GM12878 (cell line): Measurements from ENCODE around the gene SLCO3A1. TPM values are rescaled to one million over a fixed set of nuclear protein-coding genes. Genes with fewer than 3 reads are reported as not detected.
A peak's percentile ranks its signal among the peaks of the same experiment; 100 is the strongest.

Experiments used
- EZH2 ChIP-seq: IDR thresholded peaks from 2 replicates; pipeline ENCODE4 v1.6.1; 2012; ENCODE audit warnings: low read depth, mild to moderate bottlenecking, control low read depth, inconsistent platforms, low read length, borderline replicate concordance; ENCODE audit not compliant: control insufficient read depth
- FOS ChIP-seq: IDR thresholded peaks from 3 replicates; pipeline ENCODE4 v1.6.1; 2011; ENCODE audit warnings: borderline replicate concordance; ENCODE audit not compliant: insufficient read length; ENCODE audit errors: extremely low read depth
- FOXM1 ChIP-seq: IDR thresholded peaks from 2 replicates; pipeline ENCODE4 v1.6.1; 2012; ENCODE audit warnings: low read depth, mild to moderate bottlenecking, inconsistent platforms, low read length, moderate library complexity
- IKZF1 ChIP-seq: fragments of 450-650 bp; conservative IDR thresholded peaks from 2 replicates; pipeline ENCODE4 v1.6.1; 2017; ENCODE audit warnings: antibody characterized with exemption, mild to moderate bottlenecking
- IKZF2 ChIP-seq, 2 experiments: fragments of 450-650 bp; IDR thresholded peaks; 2 replicates each; pipeline ENCODE4 v1.6.1; 2017; ENCODE audit warnings: mild to moderate bottlenecking in 2 of 2, moderate library complexity in 2 of 2
- IRF4 ChIP-seq: IDR thresholded peaks from 2 replicates; pipeline ENCODE4 v1.6.1; 2011; ENCODE audit warnings: low read depth, low read length
- KAT2A ChIP-seq: conservative IDR thresholded peaks from 2 replicates; pipeline ENCODE4 v1.6.1; 2011; ENCODE audit warnings: low read depth, low read length; ENCODE audit not compliant: control insufficient read depth
- LARP7 ChIP-seq: fragments of 450-650 bp; IDR thresholded peaks from 2 replicates; pipeline ENCODE4 v1.6.1; 2017; ENCODE audit warnings: mild to moderate bottlenecking
- MEF2B ChIP-seq: fragments of 450-650 bp; IDR thresholded peaks from 2 replicates; pipeline ENCODE4 v1.6.1; 2018; ENCODE audit warnings: mild to moderate bottlenecking, moderate library complexity; ENCODE audit not compliant: partially characterized antibody, poor library complexity, severe bottlenecking
- NBN ChIP-seq: fragments of 450-650 bp; IDR thresholded peaks from 2 replicates; pipeline ENCODE4 v1.6.1; 2016
- NFYB ChIP-seq: IDR thresholded peaks from 2 replicates; pipeline ENCODE4 v1.6.1; 2011; ENCODE audit warnings: low read depth, mild to moderate bottlenecking, low read length, improper control_type of control experiment, moderate library complexity; ENCODE audit not compliant: insufficient read depth
- NRF1 ChIP-seq: conservative IDR thresholded peaks from 2 replicates; pipeline ENCODE4 v1.6.1; 2011; ENCODE audit warnings: mild to moderate bottlenecking, low read depth, low read length, improper control_type of control experiment
- RAD51 ChIP-seq: fragments of 450-650 bp; IDR thresholded peaks from 2 replicates; pipeline ENCODE4 v1.6.1; 2016; ENCODE audit warnings: moderate library complexity, mild to moderate bottlenecking, inconsistent platforms
- SMARCA5 ChIP-seq: fragments of 450-650 bp; IDR thresholded peaks from 2 replicates; pipeline ENCODE4 v1.6.1; 2017; ENCODE audit warnings: mild to moderate bottlenecking
- SPI1 ChIP-seq: IDR thresholded peaks from 2 replicates; pipeline ENCODE4 v1.6.1; 2011; ENCODE audit warnings: low read depth, mild to moderate bottlenecking, low read length, moderate library complexity, borderline replicate concordance; ENCODE audit not compliant: insufficient read depth
- polyA plus RNA-seq, 11 experiments: library from polyadenylated mRNA; depleted of rRNA in 4 of 11; unstranded in 6 of 11; stranded (reverse) in 5 of 11; fragments of >200 nt; fragmentation: Nextera tagmentation in 4 of 11; fragmentation: Illumina TruSeq in 1 of 11; extraction: Ambion mirVana in 4 of 11; extraction: Trizol in 1 of 11; gene quantifications; 1 replicate in 1 of 11; 2 replicates in 10 of 11; pipeline versions ENCODE4 v1.2.1 to v1.2.3, GENCODE V29; 2011 to 2016; ENCODE audit warnings: inconsistent platforms in 2 of 11, missing spikeins in 2 of 11, low read depth in 1 of 11
- total RNA-seq, 4 experiments: library from RNA; depleted of rRNA in 3 of 4; stranded (reverse); fragments of >200 nt in 3 of 4; fragmentation: Illumina TruSeq in 1 of 4; extraction: Trizol in 1 of 4; gene quantifications; 2 replicates each; pipeline versions ENCODE4 v1.2.1 to v1.2.3, GENCODE V29; 2013 to 2021
- TF ChIP-seq, protein P1 (sequence below): IDR thresholded peaks from 2 replicates; pipeline ENCODE4 v1.6.1; 2012; ENCODE audit warnings: low read depth, low read length, improper control_type of control experiment
- TF ChIP-seq, protein P2 (sequence below): fragments of 450-650 bp; IDR thresholded peaks from 2 replicates; pipeline ENCODE4 v1.6.1; 2017; ENCODE audit warnings: mild to moderate bottlenecking, low read depth, inconsistent platforms; ENCODE audit not compliant: poor library complexity, severe bottlenecking
- TF ChIP-seq, protein P3 (sequence below): fragments of 450-650 bp; IDR thresholded peaks from 2 replicates; pipeline ENCODE4 v1.6.1; 2017; ENCODE audit warnings: low read depth, mild to moderate bottlenecking, moderate library complexity
- TF ChIP-seq, protein P4 (sequence below): fragments of 450-650 bp; IDR thresholded peaks from 2 replicates; pipeline ENCODE4 v1.6.1; 2018; ENCODE audit warnings: mild to moderate bottlenecking, low read depth, moderate library complexity; ENCODE audit not compliant: partially characterized antibody
- TF ChIP-seq, protein P5 (sequence below): fragments of 150-350 bp; IDR thresholded peaks from 2 replicates; pipeline ENCODE4 v1.6.1; 2016; ENCODE audit warnings: low read depth, low read length

SLCO3A1 gene
- total and polyA plus RNA-seq, 10 of the 15 experiments (the other 5 are each of a cell fraction or from before 2014, with no cell fraction given): 0.05 to 5.9 (median 0.31) TPM

DNA sequence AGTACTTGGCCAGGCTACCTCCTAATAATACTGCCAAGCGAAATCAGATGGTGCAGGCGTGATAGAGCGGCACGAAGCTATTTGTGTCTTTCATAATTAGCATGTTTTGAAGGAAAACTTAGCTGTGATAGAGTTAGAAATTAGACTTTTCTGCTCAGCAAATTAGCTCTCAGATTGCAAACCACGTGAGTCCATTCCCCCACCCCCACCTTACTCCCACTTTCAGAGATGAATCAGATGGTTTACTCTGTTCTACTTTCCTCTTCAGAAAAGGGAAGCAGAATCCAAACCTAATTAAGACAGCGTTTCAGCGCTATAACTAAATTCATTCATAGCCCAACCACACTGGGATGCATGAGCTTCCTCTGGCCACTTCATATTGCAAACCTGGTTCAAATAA lies 214.6 kb downstream of the SLCO3A1 start (continued):
- TF ChIP-seq EZH2 (no peak), IKZF2 (IDR thresholded peaks at IDR 0.05) (peak; percentile 59 to 65; a peak in 3 of 4 replicates), KAT2A (no peak), FOXM1 (no peak), RAD51 (peak; percentile 81), NRF1 (no peak), NBN (peak; percentile 38; the same call in 1 of the 2 replicates), MEF2B (no peak), LARP7 (no peak), SPI1 (peak; percentile 41; the same call in 1 of the 2 replicates), NFYB (0 out of 2 replicates have a peak, but pooled peaks have one; percentile 39), FOS (no peak), IKZF1 (peak; percentile 62), SMARCA5 (no peak), IRF4 (peak; percentile 65)
- TF ChIP-seq, protein P1, sequence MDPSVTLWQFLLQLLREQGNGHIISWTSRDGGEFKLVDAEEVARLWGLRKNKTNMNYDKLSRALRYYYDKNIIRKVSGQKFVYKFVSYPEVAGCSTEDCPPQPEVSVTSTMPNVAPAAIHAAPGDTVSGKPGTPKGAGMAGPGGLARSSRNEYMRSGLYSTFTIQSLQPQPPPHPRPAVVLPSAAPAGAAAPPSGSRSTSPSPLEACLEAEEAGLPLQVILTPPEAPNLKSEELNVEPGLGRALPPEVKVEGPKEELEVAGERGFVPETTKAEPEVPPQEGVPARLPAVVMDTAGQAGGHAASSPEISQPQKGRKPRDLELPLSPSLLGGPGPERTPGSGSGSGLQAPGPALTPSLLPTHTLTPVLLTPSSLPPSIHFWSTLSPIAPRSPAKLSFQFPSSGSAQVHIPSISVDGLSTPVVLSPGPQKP: no peak
- TF ChIP-seq, protein P2, sequence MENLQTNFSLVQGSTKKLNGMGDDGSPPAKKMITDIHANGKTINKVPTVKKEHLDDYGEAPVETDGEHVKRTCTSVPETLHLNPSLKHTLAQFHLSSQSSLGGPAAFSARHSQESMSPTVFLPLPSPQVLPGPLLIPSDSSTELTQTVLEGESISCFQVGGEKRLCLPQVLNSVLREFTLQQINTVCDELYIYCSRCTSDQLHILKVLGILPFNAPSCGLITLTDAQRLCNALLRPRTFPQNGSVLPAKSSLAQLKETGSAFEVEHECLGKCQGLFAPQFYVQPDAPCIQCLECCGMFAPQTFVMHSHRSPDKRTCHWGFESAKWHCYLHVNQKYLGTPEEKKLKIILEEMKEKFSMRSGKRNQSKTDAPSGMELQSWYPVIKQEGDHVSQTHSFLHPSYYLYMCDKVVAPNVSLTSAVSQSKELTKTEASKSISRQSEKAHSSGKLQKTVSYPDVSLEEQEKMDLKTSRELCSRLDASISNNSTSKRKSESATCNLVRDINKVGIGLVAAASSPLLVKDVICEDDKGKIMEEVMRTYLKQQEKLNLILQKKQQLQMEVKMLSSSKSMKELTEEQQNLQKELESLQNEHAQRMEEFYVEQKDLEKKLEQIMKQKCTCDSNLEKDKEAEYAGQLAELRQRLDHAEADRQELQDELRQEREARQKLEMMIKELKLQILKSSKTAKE: no peak
- TF ChIP-seq, protein P3, sequence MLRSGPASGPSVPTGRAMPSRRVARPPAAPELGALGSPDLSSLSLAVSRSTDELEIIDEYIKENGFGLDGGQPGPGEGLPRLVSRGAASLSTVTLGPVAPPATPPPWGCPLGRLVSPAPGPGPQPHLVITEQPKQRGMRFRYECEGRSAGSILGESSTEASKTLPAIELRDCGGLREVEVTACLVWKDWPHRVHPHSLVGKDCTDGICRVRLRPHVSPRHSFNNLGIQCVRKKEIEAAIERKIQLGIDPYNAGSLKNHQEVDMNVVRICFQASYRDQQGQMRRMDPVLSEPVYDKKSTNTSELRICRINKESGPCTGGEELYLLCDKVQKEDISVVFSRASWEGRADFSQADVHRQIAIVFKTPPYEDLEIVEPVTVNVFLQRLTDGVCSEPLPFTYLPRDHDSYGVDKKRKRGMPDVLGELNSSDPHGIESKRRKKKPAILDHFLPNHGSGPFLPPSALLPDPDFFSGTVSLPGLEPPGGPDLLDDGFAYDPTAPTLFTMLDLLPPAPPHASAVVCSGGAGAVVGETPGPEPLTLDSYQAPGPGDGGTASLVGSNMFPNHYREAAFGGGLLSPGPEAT: 0 out of 2 replicates have a peak, but pooled peaks have one; percentile 30
- TF ChIP-seq, protein P4, sequence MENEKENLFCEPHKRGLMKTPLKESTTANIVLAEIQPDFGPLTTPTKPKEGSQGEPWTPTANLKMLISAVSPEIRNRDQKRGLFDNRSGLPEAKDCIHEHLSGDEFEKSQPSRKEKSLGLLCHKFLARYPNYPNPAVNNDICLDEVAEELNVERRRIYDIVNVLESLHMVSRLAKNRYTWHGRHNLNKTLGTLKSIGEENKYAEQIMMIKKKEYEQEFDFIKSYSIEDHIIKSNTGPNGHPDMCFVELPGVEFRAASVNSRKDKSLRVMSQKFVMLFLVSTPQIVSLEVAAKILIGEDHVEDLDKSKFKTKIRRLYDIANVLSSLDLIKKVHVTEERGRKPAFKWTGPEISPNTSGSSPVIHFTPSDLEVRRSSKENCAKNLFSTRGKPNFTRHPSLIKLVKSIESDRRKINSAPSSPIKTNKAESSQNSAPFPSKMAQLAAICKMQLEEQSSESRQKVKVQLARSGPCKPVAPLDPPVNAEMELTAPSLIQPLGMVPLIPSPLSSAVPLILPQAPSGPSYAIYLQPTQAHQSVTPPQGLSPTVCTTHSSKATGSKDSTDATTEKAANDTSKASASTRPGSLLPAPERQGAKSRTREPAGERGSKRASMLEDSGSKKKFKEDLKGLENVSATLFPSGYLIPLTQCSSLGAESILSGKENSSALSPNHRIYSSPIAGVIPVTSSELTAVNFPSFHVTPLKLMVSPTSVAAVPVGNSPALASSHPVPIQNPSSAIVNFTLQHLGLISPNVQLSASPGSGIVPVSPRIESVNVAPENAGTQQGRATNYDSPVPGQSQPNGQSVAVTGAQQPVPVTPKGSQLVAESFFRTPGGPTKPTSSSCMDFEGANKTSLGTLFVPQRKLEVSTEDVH: no peak
- TF ChIP-seq, protein P5, sequence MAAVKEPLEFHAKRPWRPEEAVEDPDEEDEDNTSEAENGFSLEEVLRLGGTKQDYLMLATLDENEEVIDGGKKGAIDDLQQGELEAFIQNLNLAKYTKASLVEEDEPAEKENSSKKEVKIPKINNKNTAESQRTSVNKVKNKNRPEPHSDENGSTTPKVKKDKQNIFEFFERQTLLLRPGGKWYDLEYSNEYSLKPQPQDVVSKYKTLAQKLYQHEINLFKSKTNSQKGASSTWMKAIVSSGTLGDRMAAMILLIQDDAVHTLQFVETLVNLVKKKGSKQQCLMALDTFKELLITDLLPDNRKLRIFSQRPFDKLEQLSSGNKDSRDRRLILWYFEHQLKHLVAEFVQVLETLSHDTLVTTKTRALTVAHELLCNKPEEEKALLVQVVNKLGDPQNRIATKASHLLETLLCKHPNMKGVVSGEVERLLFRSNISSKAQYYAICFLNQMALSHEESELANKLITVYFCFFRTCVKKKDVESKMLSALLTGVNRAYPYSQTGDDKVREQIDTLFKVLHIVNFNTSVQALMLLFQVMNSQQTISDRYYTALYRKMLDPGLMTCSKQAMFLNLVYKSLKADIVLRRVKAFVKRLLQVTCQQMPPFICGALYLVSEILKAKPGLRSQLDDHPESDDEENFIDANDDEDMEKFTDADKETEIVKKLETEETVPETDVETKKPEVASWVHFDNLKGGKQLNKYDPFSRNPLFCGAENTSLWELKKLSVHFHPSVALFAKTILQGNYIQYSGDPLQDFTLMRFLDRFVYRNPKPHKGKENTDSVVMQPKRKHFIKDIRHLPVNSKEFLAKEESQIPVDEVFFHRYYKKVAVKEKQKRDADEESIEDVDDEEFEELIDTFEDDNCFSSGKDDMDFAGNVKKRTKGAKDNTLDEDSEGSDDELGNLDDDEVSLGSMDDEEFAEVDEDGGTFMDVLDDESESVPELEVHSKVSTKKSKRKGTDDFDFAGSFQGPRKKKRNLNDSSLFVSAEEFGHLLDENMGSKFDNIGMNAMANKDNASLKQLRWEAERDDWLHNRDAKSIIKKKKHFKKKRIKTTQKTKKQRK: no peak
